H7 (cell line): Measurements from ENCODE around the gene PCDHA1. TPM values are rescaled to one million over a fixed set of nuclear protein-coding genes. Genes with fewer than 3 reads are reported as not detected.
A peak's percentile ranks its signal among the peaks of the same experiment; 100 is the strongest.
"Not testable (repeated sequence)": the region's sequence is repeated elsewhere in the genome, so short reads cannot be mapped to it uniquely, and the experiment has no call there.

Experiments
- DNase-seq: peaks from one replicate; pipeline ENCODE4 v3.0.0; 2012
- H3K27me3 ChIP-seq: 2 replicates; pipeline ENCODE4 v1.6.0; 2011; ENCODE audit warnings: mild to moderate bottlenecking, low read length; ENCODE audit not compliant: control insufficient read depth, insufficient read depth
- H3K36me3 ChIP-seq: replicated peaks from 2 replicates; pipeline ENCODE4 v1.5.1; 2011; ENCODE audit warnings: low read length; ENCODE audit not compliant: control insufficient read depth, insufficient read depth
- H3K4me3 ChIP-seq: 2 replicates; pipeline ENCODE4 v1.5.1; 2011; ENCODE audit warnings: low read depth, mild to moderate bottlenecking, control low read depth, low read length, moderate library complexity; ENCODE audit not compliant: insufficient read depth
- total RNA-seq: library from RNA; depleted of rRNA; stranded (reverse); fragments of >200 nt; shearing (Covaris generic); gene quantifications from 2 replicates; pipeline ENCODE4 v1.2.3, GENCODE V29; 2014

PCDHA1 gene
- total RNA-seq, 1 experiment from 2014 or later = not detected

DNA sequence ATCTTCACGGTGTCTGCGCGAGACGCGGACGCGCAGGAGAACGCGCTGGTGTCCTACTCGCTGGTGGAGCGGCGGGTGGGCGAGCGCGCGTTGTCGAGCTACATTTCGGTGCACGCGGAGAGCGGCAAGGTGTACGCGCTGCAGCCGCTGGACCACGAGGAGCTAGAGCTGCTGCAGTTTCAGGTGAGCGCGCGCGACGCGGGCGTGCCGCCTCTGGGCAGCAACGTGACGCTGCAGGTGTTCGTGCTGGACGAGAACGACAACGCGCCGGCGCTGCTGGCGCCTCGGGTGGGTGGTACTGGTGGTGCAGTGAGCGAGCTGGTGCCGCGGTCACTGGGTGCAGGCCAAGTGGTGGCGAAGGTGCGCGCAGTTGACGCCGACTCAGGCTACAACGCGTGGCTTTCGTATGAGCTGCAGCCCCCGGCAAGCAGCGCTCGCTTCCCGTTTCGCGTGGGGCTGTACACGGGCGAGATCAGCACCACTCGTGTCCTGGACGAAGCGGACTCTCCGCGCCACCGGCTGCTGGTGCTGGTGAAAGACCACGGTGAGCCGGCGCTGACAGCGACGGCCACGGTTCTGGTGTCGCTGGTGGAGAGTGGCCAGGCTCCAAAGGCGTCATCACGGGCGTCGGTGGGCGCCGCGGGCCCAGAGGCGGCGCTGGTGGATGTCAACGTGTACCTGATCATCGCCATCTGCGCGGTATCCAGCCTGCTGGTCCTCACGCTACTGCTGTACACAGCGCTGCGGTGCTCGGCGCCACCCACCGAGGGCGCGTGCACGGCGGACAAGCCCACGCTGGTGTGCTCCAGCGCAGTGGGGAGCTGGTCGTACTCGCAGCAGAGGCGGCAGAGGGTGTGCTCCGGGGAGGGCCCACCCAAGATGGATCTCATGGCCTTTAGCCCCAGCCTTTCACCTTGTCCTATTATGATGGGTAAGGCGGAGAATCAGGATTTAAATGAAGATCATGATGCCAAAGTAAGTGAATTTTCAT is 43.9 kb downstream of the PCDHA1 start:
- H3K36me3 ChIP-seq, H3K4me3 ChIP-seq, DNase-seq, H3K27me3 ChIP-seq: not testable (repeated sequence)

GRCh38 chr5:140833993-140834392 is 48.1 kb downstream of the PCDHA1 start, which contains the start of gene PCDHA7:
Gene PCDHA7, plus strand, starts transcription at chr5:140834269. Its CDS starts 115 bp downstream, at chr5:140834384.
- Histone ChIP-seq H3K27me3 (no peaks in the 10 kb centered on the region), H3K4me3 (peak within 1 kb of the TSS; percentile 5; the same call in 1 of the 2 replicates), H3K36me3 (no peaks in the 10 kb centered on the region)
- no peak for DNase-seq

GRCh38 chr5:140834439-140835008 is 48.6 kb downstream of the PCDHA1 start:
- H3K27me3 ChIP-seq = not testable (repeated sequence)
- H3K4me3 ChIP-seq = peak overlapping the region; percentile 5; the same call in 1 of the 2 replicates

GRCh38 chr5:140835622-140836510 is 49.9 kb downstream of the PCDHA1 start:
- DNase-seq = no peak
- Histone ChIP-seq H3K27me3 (no peaks in the 10 kb centered on the region), H3K4me3 (no peak overlapping the region), H3K36me3 (no peaks in the 10 kb centered on the region)

More at GRCh38 chr5:140834439-140835008, 48.6 kb downstream of the PCDHA1 start:
- not testable (repeated sequence) for H3K36me3 ChIP-seq, DNase-seq

- no peaks in the 10 kb centered on the region for H3K36me3 ChIP-seq
- peak; percentile 78 for DNase-seq
- no peaks in the 10 kb centered on the region for H3K27me3 ChIP-seq
- no peak within 1 kb of the TSS; the same call in 1 of the 2 replicates for H3K4me3 ChIP-seq
Measured at GRCh38 chr5:140840978-140841962, 55.3 kb downstream of the PCDHA1 start, which contains the start of gene PCDHA8. Gene PCDHA8, plus strand, starts transcription at chr5:140841187. Its CDS starts 135 bp downstream, at chr5:140841322.

DNA sequence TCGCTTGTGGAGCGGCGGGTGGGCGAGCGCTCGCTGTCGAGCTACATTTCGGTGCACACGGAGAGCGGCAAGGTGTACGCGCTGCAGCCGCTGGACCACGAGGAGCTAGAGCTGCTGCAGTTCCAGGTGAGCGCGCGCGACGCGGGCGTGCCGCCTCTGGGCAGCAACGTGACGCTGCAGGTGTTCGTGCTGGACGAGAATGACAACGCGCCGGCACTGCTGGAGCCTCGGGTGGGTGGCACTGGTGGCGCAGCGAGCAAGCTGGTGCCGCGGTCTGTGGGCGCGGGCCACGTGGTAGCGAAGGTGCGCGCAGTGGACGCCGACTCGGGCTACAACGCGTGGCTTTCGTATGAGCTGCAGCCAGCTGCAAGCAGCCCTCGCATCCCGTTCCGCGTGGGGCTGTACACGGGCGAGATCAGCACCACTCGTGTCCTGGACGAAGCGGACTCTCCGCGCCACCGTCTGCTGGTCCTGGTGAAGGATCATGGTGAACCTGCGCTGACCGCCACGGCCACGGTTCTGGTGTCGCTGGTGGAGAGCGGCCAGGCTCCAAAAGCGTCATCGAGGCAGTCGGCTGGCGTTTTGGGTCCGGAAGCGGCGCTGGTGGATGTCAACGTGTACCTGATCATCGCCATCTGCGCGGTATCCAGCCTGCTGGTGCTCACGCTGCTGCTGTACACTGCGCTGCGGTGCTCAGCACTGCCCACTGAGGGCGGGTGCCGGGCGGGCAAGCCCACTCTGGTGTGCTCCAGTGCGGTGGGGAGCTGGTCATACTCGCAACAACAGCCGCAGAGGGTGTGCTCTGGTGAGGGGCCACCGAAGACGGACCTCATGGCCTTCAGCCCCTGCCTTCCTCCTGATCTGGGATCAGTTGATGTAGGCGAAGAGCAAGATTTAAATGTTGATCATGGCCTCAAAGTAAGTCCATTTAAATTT is 57.1 kb downstream of the PCDHA1 start:
- Histone ChIP-seq H3K4me3 (no peak overlapping the region), H3K27me3 (no peaks in the 10 kb centered on the region), H3K36me3 (no peaks in the 10 kb centered on the region)
- DNase-seq = no peak

GRCh38 chr5:140848139-140849102 is 62.5 kb downstream of the PCDHA1 start, which contains the start of gene PCDHA9:
Gene PCDHA9, plus strand, starts transcription at chr5:140848382. Its CDS starts 114 bp downstream, at chr5:140848496.
- H3K4me3 ChIP-seq = peak within 1 kb of the TSS; percentile 1; the same call in 1 of the 2 replicates
- not testable (repeated sequence) for H3K36me3 ChIP-seq, DNase-seq, H3K27me3 ChIP-seq

GRCh38 chr5:140849831-140850634 is 64.1 kb downstream of the PCDHA1 start:
- not testable (repeated sequence) for H3K4me3 ChIP-seq, H3K36me3 ChIP-seq, H3K27me3 ChIP-seq, DNase-seq

- DNase-seq = peak; percentile 75
- Histone ChIP-seq H3K36me3 (no peaks in the 10 kb centered on the region), H3K4me3 (peak within 1 kb of the TSS; percentile 41; the same call in 1 of the 2 replicates), H3K27me3 (no peaks in the 10 kb centered on the region)
Measured at GRCh38 chr5:140855772-140856674, 70.1 kb downstream of the PCDHA1 start, which contains the start of gene PCDHA10. Gene PCDHA10, plus strand, starts transcription at chr5:140855897. Its CDS starts 152 bp downstream, at chr5:140856049.
